ENCODE measurements around the gene TBC1D2.

Gene TBC1D2

DNA sequence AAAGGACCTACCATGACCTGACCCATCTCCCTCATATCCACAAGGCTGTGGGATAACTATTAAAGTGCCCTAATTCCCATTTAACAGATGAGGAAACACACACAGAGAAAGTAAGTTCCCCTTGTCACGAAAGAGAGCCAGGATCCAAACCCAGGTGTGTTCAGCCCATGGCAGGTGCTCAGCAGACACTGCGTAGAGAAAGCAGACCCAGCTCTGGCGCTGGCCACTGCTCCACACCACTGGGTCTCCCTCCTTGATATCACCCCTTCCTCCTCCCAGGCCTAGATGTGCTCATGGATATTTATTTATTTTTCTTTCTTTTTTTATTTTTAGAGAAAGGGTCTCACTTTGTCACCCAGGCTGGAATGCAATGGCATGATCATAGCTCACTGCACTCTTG is 39.1 kb downstream of the TBC1D2 start:
- DNase-seq (ENCODE audit: low read depth, low spot score): no peak

DNA sequence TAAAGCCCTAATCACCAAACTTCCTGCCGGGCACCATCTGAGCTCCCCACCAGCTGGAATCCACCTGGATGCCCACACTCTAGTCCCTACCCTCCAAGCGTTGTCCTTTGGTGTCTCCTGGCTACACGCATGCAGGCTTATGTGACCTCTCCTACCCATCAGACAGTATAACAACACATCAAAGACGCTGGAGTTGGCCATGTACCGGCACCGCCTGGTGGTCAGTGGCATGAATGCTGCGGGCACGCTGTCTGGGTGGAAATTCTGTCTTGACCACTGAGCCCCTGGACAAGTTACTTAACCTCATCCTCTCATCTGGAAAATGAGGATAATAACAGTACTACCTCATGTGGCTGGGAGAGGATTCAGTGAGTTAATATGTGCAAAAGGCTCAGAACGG is 39.6 kb downstream of the TBC1D2 start:
- peak; percentile 56 for DNase-seq (ENCODE audit: low read depth, low spot score)

DNA sequence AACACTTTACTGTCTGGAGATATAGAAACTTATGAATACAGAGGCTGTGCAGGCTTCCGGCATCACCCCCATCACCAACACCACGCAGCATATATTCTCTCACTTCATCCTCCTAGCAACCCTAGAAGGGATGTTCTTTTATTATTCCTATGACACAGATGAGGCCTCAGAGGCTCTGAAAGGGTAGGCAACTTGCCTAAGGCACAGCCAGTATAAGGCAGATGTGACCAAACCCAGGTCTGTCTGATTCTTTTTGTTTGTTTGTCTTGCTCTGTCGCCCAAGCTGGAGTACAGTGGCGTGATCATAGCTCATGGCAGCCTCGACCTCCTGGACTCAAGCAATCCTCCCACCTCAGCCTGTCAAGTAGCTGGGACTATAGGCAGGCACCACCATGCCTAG is 40.2 kb downstream of the TBC1D2 start:
- no peak for DNase-seq (ENCODE audit: low read depth, low spot score)

DNA sequence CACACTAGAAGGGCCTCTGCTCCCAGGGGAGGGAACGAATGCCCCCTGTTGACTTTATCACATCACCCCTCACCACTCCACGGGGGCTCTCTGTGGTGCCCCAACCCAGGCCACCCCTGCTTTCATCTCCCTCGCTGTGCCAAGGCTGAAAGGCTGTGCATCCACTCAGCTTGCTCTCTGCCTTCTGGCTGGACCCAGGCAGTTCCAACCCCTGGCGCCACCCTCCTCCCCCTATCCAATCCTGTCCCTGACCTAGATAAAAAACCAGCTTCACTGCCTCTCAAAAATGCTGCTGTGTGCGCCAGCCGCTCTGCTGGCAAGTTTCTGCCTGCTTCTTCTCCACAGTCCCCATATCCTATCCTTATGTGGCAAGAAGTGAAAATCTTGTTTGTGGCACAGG is 40.6 kb downstream of the TBC1D2 start:
- DNase-seq (ENCODE audit: low read depth, low spot score): no peak

DNA sequence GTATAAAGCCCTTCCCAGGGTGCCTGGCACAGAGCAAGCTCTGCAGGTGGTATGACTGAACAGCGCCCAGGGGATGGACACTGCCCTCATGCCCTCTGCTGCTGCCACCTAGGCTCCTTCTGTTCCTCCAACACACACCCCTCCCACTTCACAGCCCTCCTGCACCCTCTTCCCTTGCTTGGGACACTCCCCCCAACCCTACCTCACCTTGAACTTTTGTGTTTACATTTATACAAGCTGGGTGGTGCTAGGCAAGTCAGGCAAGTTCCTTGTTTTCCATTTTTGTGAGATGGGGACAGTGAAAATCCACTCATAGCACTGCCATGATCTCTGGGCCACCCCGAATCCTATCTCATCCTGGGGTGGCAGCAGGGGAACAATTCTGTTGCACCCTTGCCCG is 44.2 kb downstream of the TBC1D2 start:
- DNase-seq (ENCODE audit: low read depth, low spot score): no peak

DNA sequence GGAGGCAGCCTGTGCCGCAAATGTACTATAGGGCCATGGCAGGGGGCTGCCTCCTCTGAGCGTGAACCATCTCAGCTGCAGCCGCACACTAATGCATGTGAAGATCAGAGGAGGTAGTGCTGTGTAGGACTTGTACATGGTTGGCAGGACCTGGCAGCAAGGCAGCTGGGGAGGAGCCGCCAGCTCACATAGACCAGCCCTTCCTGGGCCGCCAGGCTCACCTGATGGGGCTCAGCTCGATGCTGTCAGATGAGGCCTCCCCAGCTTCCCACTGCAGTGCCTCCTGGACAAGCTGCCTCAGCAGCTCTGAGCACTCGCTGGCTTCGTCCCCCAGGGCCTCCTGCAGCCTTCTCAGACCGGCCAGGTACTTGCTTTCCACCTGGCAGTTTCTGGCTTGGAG is 45.0 kb downstream of the TBC1D2 start:
- no peak for DNase-seq (ENCODE audit: low read depth, low spot score)

DNA sequence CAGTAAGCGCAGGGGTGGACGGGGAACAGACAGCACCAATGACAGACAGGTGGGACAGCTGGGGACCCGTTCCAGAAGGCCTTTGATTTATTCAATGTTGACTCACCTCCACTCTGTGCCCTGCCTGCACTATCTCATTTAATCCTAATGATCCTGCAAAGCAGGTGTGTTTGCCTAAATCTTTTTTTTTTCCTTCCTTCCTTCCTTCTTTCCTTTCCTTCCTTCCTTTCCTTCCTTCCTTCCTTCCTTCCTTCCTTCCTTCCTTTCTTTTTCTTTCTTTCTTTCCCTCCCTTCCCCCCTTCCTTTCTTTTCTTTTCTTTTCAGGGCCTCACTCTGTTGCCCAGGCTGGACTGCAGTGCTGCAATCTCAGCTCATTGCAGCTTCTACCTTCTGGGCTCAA is 45.9 kb downstream of the TBC1D2 start:
- DNase-seq (ENCODE audit: low read depth, low spot score): no peak

DNA sequence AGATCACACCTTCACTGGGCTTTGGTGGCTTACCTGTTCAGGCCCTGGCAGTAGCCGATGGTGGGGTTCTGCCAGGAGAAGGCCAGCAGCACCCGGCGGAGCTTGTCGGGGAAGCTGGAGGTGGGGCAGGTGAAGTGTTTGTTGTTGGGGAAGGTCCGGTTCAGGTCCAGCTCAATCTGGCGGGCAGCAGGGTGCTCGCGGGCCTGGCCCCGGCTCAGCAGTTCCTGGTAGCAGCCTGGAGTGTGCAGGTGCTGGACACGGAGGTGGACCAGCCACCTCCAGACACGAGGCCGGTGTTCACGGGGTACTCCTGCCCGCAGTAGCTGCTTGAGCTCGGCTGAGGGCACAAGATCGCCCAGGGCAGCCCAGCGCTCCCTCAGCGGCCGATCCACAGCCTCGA is 46.8 kb downstream of the TBC1D2 start:
- DNase-seq (ENCODE audit: low read depth, low spot score): no peak

DNA sequence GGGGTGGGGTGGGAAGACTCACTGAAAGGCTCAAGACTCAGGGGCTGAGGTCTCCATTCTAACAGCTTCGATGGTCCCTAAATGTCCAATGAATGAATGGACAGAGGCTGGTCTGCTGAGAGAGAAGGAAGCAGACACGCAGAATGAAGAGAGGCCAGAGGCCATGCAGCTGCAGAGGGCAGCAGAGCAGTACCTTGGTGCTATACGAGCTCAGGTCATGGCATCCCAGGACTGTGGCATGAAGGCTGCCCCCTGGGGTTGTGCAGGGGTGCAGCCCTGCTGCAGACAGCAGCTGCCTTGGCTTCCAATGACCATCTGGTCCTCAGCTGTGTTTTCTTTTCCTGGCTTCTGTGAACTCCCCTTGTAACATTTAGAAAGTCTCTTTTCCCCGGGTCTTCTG is 47.8 kb downstream of the TBC1D2 start:
- no peak for DNase-seq (ENCODE audit: low read depth, low spot score)

DNA sequence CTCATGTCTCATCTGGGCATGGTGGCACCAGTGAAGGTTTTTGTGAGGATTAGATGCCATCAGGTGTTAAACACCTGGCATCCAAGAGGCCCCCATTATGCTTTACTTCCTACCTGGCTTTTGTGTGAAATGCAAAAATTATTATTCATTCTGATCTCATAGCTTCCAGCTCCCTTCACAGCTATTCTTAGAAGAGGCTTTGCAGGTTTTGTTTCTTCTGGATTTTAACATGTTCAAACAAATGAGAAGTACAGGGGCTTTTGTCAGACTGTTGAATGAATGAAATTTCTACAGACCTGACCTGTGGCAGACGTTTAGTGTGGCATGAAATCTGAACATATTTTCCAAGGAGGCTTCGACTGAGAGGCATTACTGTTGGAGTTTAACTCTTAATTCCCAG is 48.7 kb downstream of the TBC1D2 start:
- no peak for DNase-seq (ENCODE audit: low read depth, low spot score)

DNA sequence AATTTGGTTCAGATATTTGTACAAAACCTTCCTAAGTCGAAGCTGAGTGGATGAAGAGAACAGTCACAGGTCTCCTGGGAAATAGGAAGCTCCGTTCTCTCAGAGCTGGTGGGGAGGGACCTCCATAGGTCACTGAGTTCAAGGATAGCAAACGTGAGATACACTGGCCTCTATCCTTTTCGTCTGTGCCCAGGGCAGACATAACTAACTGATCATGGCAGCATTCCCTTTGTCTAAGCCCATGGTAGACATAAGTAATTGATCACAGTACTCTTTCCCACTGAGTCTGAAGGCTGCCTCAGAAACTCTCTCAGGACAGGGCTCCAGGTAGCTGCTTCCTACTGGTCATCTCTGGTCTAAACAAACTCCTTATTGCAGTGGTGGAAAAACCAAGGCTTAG is 50.8 kb downstream of the TBC1D2 start:
- no peak for DNase-seq (ENCODE audit: low read depth, low spot score)

DNA sequence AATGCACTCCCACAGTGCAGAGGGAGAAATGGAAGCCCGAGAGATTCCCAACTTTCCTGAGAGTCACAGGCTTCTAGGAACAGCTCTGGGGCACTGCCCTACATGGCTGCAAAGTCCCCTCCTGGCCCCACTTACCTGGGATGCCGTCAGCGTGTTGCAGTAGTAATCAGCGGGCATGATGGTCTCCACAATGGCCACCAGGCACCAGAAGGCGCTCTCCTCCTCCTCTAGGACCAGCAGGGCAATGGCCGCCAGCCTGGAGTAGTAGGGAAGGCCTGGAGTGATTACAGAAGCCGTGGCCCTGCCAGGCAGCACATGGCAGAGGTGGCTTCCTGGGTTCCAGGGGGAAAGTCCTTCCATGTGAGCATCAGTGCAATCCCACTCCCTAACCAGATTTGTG is 52.3 kb downstream of the TBC1D2 start:
- no peak for DNase-seq (ENCODE audit: low read depth, low spot score)

DNA sequence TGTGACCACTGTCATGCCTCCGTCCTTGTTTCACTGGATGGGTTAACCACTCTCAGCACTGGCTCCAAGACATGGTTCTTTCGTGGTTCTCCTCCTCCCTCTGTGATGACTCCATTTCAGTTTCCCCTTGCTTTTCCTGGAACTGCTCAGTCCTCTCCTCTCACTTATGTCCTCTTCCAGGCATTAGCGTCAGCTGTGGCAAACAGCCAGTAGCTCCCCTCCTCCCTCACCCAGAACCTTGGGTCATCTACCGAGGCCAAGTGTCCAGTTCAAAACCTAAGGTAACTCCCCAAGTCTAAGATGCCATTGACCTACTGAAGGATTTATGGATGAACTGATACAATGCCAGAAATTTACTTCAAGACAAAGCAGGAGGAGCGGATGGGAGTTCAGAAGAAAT is 53.2 kb downstream of the TBC1D2 start:
- no peak for DNase-seq (ENCODE audit: low read depth, low spot score)

DNA sequence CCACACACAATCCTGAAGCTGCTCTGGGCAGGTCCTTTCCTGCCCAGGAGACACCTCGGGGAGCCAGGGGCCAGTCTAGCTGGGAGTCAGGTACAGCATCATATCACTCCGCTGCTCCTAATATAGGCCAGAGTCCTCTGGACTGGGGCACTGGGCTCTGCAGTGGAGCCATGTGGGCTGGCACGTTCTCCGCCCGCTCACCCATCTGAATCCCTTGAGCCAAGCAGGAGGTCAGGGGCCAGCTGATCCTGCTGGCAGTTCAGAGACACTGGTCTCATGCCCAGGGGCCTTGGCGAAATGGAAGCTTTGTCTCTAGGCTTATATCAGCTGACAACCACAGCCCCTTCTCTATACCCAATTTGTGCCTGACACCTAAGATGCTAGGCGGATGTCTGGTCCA is 53.7 kb downstream of the TBC1D2 start:
- DNase-seq (ENCODE audit: low read depth, low spot score): no peak

DNA sequence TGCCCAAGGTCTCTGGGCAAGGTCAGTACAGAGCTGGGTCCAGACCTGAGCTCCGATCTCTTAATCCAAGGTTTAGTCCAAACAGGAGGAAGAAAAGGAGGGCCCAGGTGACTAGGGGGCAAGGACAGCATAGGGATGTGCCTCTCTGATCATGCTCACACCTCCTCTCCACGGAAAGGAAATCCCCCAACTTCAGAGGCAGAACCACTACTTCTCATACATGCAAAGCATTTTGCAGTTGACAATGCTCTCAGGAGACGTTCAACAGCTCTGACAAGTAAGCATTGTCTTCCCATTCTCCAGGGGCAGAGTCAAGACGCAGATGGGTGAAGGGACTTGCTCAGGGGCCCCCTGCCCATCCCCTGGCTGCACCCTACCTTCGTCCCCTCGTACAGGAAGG is 54.3 kb downstream of the TBC1D2 start:
- DNase-seq (ENCODE audit: low read depth, low spot score): no peak

DNA sequence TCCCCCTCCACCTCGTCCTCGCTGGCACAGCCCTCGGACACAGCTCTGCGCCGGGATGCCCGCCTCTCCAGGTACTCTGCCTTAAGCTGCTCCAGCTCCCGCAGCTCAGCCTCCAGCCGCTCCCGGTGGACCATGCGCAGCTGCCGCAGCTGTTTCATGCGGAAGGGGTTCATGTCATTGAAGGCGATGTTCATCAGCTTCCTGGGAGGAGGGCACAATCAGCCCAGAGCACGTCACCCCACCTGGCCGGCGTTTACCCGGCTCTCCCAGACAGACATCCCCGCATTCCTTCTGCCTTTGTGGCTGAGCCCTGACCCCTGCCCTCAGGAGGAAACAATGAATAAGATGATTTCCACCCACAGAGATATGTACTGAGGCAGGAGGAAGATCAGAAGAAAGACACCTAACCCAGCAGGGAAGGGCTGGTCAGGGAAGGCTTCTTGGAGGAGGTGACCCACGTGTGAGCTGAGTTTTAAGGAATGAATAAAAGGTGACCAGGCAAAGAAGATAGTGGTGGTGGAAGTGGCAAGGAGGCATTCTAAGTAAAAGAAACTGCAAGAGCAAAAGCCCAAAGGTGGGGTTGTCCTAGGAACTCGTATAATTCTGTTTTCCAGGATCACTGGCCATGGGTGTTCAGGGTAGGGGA is 55.9 kb downstream of the TBC1D2 start:
- DNase-seq (ENCODE audit: low read depth, low spot score): no peak

DNA sequence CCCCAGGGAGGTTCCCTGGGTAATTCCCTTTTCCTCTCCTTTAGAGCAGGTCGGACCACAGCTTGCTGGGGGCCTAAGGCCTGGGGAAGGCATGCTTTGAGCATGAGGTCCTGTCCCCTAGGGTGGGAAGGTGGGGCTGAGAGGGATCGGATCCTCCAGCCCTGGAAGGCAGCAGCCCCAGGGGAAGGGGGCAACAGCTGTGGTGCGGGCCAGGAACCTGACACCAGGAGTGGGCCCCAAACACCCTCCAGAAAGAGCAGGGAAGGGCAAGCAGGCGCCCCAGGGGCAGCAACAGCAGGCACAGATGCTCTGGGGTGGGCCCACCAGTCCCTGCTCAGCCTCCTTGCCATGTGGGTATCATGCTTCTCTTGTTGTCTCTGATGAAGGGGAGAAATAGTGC is 59.8 kb downstream of the TBC1D2 start:
- DNase-seq (ENCODE audit: low read depth, low spot score): peak; percentile 50

DNA sequence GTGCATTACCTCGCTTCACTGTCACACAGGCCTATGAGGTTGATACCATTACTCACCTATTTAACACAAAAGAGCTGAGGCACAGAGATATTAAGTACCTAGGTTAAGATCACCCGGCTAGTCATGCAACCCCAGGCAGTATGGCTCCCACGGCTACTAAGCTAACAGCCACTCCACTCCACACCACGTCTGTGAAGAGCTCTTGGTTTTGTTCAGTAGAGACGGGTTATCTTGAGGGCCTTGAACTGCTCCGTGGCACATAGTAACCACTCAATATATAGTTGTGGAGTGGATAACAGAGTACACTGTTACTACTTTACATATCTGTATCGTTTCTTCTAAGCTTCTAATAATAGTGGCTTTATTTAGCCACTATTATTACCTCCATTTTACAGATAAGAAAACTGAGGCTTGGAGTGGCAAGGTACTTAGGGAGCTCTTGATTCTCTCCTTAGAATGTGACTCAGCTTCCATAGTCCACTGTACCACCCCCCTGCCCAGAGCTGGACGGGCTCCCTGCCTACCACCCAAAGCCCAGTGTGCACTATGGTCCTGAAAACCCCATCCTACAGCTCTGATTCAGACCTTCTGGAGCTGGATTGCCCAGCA is 62.0 kb downstream of the TBC1D2 start:
- DNase-seq (ENCODE audit: low read depth, low spot score): no peak

DNA sequence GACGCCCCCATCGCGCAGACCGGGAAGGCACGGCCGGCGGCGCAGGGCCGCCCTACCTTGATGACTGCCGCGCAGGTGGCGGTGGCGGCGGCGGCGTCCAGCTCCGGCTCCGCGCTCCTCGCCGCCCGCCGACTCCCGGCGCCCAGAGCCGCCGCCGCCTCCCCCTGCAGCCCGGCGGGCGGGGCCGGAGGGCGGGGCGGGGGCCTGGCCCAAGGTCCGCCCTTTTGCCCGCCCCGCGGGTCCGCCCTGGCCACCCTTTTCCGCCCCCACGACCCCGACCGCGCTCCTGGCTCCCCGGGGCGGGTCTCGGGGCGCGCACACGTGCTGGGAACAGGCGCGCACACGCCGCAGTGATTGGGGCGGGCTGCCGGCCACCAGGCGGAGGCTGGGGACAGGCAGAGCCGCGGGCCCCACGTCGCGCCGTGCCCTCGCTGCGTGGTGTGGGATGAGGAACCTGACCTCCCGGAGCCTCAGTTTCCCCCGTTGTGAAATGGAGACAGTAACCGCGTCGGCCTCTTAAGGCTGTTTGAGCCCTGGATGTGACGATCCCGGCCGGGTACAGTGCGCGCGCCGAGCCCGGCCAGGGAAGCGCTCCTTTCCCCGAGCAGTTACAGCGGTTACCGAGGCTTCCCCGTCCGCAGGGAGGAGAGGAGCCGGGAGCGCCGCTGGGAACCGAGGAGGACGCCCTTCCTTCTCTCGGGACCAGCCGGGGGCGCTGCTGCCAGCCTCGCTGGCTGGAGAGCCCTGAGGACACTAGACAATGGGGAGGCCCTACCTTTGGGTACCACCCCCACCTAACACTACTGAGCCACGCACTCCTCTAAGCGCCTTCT is 62.7 kb downstream of the TBC1D2 start, which contains the start of gene CORO2A:
Gene CORO2A, minus strand, starts transcription at position 135 of the 833 bp plus-strand sequence. CDS start 34,977 bp downstream, outside the sequence.
- peak; percentile 86 for DNase-seq (ENCODE audit: low read depth, low spot score)

DNA sequence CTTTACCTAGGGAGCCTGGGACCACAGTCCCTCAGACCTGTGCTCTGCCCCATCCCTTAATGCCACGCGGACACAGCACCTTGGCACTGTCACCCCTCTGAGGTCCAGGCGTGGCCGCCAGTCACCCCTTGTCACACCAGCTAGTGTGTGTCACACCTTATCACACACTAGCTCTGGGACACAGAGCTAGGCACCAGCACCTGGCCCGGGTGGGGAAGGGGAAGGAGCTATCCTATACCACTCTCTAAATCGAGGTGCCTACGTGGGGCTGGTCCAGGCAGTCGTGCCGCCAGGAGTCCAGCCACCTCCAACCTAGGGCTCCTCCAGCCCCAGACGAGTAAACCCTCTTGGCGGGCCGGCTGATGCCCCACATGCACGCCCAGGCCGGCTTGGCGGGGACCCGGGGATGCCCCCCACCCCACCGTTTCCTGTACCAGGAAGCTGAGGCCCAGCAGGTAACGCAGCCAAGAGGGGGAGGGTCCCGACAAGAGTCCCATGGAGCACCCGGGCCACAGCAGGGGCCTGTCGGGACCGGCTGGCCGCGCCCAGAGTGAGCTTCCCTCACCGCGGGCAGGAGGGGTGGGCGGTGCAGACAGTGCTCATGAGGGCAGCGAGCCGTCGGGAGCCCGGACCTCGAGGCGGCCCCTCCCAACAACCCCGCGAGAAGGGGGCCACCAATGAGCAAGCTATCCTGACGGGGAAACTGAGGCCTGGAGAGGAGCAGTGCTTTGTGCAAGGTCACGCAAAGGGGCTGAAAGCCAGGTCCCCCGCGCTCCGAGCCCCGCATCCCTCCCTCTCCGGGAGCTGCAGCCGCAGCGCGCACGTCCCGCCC is 63.6 kb downstream of the TBC1D2 start:
- peak; percentile 61 for DNase-seq (ENCODE audit: low read depth, low spot score)

DNA sequence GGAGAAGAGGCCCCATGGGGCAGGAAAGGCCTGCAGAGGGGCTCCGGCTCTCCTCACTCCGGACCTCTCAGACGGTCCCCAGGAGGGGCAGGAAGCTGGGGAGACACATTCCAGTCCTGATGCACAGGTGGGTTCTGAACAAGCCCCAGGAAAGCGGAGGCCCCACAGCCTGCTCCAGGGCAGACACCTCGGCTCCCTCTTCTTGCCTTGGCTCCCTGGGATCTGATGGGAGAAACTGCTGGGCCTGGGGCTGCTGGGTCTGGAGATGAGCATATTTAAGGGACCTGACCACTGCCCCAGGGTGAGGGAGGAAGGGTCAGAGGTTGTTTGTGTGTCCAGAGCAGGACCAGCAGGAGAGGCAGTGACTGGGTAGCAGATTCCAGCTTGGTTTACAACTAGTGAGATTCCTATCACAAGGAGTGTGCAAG is 64.3 kb downstream of the TBC1D2 start:
- peak; percentile 64 for DNase-seq (ENCODE audit: low read depth, low spot score)

DNA sequence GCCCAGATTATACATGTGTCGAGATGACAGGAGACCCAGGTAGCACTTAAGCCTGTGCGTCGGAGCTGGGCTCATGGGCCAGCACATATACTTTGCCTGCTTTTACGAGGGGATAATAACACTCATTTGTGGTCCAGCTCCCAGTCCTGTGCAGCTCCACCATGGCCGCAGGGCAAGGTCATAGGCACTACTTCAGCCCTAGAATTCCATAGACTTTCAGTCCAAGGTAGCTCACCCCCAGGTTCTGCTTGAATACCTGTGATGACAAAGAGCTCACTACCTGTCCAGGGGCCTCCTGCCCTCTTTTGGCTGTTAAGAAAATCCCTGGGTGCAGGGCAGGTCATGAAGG is 64.7 kb downstream of the TBC1D2 start:
- DNase-seq (ENCODE audit: low read depth, low spot score): no peak
